ENCODE measurements around the gene EXOC6B. TPM values are rescaled to one million over a fixed set of nuclear protein-coding genes. Genes with fewer than 3 reads are reported as not detected.

Gene EXOC6B
- total RNA-seq, 1 donor from 2014 or later: 45.6 TPM

- no peaks in the 10 kb centered on the region for H3K9me3 Mint-ChIP-seq (ENCODE audit: unreplicated experiment)
- H3K4me1 Mint-ChIP-seq (ENCODE audit: unreplicated experiment): peaks cover 13% of the 10 kb centered on the region
- H3K27ac Mint-ChIP-seq (ENCODE audit: unreplicated experiment): no peak overlapping the region
- no peak for DNase-seq (ENCODE audit: low spot score)
- no peak for TF ChIP-seq CTCF (IDR thresholded peaks at IDR 0.05; ENCODE audit: unreplicated experiment)
- no peak overlapping the region for H3K4me3 Mint-ChIP-seq (ENCODE audit: unreplicated experiment)
- H3K36me3 Mint-ChIP-seq (ENCODE audit: low read depth, unreplicated experiment): no peaks in the 10 kb centered on the region
- H3K27me3 Mint-ChIP-seq (ENCODE audit: unreplicated experiment): no peaks in the 10 kb centered on the region
Observed at GRCh38 chr2:72214429-72215143, 611.2 kb downstream of the EXOC6B start.

- Mint-ChIP-seq H3K4me3 (ENCODE audit: unreplicated experiment) (no peak overlapping the region), H3K36me3 (ENCODE audit: low read depth, unreplicated experiment) (no peaks in the 10 kb centered on the region), H3K9me3 (ENCODE audit: unreplicated experiment) (no peaks in the 10 kb centered on the region), H3K27ac (ENCODE audit: unreplicated experiment) (no peak overlapping the region), H3K4me1 (ENCODE audit: unreplicated experiment) (peaks cover 6% of the 10 kb centered on the region), H3K27me3 (ENCODE audit: unreplicated experiment) (no peaks in the 10 kb centered on the region)
- TF ChIP-seq CTCF (IDR thresholded peaks at IDR 0.05; ENCODE audit: unreplicated experiment): no peak
- no peak for DNase-seq (ENCODE audit: low spot score)
Observed at GRCh38 chr2:72212486-72212855, 613.4 kb downstream of the EXOC6B start.

DNA sequence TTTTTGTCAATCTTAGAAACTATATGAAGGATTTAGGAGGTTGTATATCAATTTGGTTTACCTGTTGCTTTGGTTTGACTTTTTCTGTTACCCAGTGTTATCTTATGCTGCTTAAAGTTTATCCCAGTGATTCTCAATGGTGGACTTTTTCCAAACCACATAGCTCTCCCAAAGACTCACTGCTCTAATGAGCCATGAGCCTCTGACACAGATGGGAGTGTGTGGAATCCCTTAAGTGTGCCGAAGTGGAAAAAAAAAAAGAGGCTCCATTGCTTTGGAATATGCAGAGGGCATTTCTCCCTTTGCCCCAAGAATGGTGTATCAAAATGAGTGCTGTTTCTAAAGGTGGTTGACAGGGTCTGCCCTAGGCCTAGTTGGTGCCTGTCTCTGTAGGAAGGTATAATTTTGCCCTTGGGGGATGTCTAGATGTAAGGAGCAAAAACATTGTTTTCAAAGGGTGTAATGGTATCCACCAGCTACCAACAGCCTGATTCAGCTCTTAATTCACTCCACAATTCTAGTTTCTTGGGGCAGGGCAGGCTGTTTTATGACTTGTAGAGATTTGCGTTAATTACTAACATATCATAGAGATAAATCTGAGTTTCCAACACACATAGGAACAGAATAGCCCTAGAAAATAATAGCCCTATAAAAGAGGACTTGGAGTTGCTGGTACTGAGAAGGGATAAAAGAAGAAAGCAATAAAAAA lies 613.9 kb downstream of the EXOC6B start:
- Mint-ChIP-seq H3K36me3 (ENCODE audit: low read depth, unreplicated experiment) (no peaks in the 10 kb centered on the region), H3K4me1 (ENCODE audit: unreplicated experiment) (peaks cover 6% of the 10 kb centered on the region), H3K9me3 (ENCODE audit: unreplicated experiment) (no peaks in the 10 kb centered on the region), H3K27me3 (ENCODE audit: unreplicated experiment) (no peaks in the 10 kb centered on the region), H3K27ac (ENCODE audit: unreplicated experiment) (no peak overlapping the region), H3K4me3 (ENCODE audit: unreplicated experiment) (no peak overlapping the region)
- DNase-seq (ENCODE audit: low spot score): no peak
- no peak for TF ChIP-seq CTCF (IDR thresholded peaks at IDR 0.05; ENCODE audit: unreplicated experiment)

GRCh38 chr2:72211350-72211749 lies 614.5 kb downstream of the EXOC6B start:
- H3K27me3 Mint-ChIP-seq (ENCODE audit: unreplicated experiment): no peaks in the 10 kb centered on the region
- H3K36me3 Mint-ChIP-seq (ENCODE audit: low read depth, unreplicated experiment): no peaks in the 10 kb centered on the region
- TF ChIP-seq CTCF (IDR thresholded peaks at IDR 0.05; ENCODE audit: unreplicated experiment): no peak
- H3K9me3 Mint-ChIP-seq (ENCODE audit: unreplicated experiment): no peaks in the 10 kb centered on the region
- DNase-seq (ENCODE audit: low spot score): no peak
- H3K4me3 Mint-ChIP-seq (ENCODE audit: unreplicated experiment): no peak overlapping the region
- no peak overlapping the region for H3K27ac Mint-ChIP-seq (ENCODE audit: unreplicated experiment)
- peaks cover 8% of the 10 kb centered on the region for H3K4me1 Mint-ChIP-seq (ENCODE audit: unreplicated experiment)

- no peak overlapping the region for H3K27ac Mint-ChIP-seq (ENCODE audit: unreplicated experiment)
- H3K27me3 Mint-ChIP-seq (ENCODE audit: unreplicated experiment): no peaks in the 10 kb centered on the region
- DNase-seq (ENCODE audit: low spot score): no peak
- no peaks in the 10 kb centered on the region for H3K9me3 Mint-ChIP-seq (ENCODE audit: unreplicated experiment)
- H3K4me3 Mint-ChIP-seq (ENCODE audit: unreplicated experiment): no peak overlapping the region
- peaks cover 17% of the 10 kb centered on the region for H3K4me1 Mint-ChIP-seq (ENCODE audit: unreplicated experiment)
- TF ChIP-seq CTCF (IDR thresholded peaks at IDR 0.05; ENCODE audit: unreplicated experiment): no peak
- no peaks in the 10 kb centered on the region for H3K36me3 Mint-ChIP-seq (ENCODE audit: low read depth, unreplicated experiment)
Observed at GRCh38 chr2:72210470-72210869, 615.4 kb downstream of the EXOC6B start.
